Head of caudate nucleus (tissue), 42 donors: ENCODE measurements around the gene TWNK.

Source experiments
- DNase-seq, 42 donors: peaks; one replicate each; pipeline versions ENCODE4 v3.0.0 to v3.0.0-alpha.2; 2020 to 2021; ENCODE audit warnings: mixed read lengths in 7 of 42
- intact Hi-C: fragments of 100-400 bp; cut with DNase I; formaldehyde crosslinking; loops from one replicate; pipeline ENCODE4 v1.15.0; 2022

TWNK gene

DNA sequence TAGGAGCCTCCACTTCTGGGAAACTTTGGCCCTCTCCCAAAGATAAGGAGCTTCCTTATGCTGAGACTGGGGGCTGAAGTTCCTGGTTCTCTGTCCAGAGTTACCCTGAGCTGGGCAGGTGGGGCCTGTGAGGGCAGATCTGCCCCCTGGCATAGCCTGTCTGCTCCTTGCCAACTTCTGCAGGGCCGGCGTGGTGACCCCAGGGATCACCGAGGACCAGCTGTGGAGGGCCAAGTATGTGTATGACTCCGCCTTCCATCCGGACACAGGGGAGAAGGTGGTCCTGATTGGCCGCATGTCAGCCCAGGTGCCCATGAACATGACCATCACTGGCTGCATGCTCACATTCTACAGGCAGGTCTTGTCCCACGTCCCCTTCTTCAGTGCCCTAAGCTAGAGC is 48.0 kb downstream of the TWNK start:
- no peak for DNase-seq
- intact Hi-C loops, result no loop called here

DNA sequence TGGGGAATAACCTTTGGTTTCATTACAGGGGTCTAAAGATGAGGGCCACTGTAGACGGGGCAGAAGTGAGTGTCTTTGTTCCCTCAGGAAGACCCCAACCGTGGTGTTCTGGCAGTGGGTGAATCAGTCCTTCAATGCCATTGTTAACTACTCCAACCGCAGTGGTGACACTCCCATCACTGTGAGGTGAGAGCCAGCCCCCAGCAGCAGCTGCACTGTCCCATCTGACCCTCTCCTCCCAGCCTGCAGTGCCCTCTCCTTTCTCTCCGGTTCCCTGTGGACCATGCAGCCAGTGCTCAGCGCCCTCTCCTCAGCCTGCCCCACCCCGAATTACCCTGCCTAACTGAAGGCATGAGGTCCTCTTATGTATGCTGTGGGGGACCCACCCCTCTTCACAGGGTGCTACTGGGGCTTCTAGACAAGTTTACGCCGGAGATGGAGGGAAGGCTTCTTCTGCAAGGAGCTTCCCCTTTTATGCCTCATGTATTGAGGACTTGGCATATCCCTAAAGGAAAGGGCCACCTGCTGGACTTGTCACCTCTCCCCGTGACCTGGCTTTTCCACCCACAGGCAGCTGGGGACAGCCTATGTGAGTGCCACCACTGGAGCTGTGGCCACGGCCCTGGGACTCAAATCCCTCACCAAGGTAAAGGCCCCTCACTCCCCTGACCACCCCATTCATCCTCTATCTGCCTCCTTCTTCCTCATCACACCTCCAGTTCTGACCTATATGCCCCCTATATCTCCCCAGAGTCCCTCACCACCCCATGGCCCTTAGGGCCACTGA is 48.8 kb downstream of the TWNK start:
- DNase-seq, result no peak
- intact Hi-C loops, result no loop called here

DNA sequence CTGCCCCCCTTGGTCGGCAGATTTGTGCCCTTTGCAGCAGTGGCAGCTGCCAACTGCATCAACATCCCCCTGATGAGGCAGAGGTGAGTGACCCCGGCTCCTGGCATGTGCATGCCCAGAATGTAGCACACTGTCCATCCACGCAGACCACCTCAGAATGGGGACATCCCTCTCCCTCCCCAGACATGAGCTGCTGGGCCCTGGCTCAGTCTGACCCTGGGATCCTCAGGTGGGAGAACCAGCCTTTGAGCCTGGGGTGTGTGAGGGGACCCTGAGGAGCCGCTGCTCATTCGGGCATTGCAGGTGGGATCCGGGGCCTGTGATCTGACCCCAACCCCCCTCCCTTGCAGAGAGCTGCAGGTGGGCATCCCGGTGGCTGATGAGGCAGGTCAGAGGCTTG is 49.4 kb downstream of the TWNK start:
- intact Hi-C loops, result no loop called here
- no peak for DNase-seq

DNA sequence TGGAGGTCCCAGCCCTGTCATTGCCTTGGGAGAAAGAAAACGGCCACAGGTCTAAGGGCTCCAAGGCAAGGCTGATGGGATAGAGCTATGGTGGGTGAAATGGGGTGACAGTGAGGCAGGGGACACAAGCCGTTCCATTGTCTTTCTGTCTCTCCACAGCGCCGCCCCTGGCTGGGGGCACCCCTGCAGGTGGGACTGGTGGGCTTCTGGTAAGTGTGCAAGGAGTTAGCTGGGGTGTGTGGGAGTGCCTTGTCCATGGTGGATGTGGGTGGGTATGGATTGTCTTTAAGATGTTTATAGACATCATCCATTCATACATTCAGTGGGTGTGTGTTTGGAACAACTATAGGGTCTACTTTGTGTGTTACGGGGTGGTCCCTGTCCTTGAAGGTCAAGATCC is 51.1 kb downstream of the TWNK start:
- intact Hi-C loops, result no loop called here

DNA sequence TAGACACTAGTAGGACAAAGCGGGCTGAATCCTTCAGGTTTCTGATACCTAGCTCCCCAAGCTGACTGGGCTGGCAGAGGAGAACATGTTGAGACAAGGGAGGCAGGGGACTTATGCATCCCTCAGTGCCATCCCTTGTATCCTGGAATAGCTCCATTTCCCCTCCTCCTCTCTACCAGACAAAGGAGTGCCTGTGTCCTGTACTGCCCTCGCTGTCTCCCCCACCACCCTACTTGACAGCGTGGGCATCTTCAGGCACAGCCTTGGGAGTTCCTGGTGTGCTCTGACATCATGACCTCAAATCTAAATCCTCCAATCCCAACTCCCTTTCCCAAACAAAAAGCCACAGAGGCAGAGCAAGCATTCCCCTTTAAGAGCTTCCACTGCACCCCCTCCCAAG is 52.7 kb downstream of the TWNK start:
- peak in 3 of 42 donors; percentile 35 to 43 (median 37) for DNase-seq

More for the DNA sequence above, 51.1 kb downstream of the TWNK start:
- no peak for DNase-seq

DNA sequence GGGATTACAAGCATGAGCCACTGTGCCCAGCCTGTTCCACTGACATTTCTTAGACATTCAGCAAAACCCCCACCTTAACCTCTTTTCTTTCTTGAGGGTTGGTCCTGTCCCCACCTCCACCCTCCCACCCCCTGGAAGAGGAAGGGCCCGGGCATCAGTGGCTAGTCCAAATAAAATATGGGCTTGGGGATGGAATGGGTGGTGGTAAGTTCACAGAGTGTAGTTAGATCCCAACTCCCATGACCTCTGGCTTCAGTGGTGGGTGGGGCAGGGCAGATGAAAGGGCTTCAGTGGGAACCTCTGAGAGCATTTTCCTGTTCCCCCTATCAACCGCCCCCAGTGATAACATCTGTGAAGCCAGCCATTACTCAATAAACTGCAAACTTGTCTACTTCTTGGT is 53.5 kb downstream of the TWNK start:
- DNase-seq, result no peak
- intact Hi-C loops, result no loop called here

More for the DNA sequence above, 52.7 kb downstream of the TWNK start:
- intact Hi-C loops, result no loop called here

DNA sequence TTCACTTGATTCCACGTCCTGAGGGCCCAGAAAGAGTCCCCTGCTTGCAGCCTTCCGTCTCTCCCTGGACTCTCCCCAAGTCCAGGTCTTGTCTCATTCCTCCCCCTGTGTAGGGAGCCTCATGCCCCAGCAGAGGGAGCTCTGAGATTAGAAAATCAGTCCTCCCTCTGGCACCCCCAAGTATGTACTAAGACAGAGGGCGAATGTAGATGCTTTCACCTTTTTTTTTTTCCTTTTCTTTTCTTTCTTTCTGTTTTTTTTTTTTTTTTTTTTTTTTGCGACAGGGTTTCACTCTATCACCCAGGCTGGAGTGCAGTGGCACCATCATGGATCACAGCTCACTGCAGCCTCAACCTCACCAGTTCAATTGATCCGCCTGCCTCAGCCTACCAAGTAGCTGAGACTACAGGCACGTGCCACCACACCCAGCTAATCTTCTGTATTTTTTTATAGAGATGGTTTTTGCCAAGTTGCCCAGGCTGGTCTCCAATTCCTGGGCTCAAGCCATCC is 54.0 kb downstream of the TWNK start:
- intact Hi-C loops, result no loop called here

DNA sequence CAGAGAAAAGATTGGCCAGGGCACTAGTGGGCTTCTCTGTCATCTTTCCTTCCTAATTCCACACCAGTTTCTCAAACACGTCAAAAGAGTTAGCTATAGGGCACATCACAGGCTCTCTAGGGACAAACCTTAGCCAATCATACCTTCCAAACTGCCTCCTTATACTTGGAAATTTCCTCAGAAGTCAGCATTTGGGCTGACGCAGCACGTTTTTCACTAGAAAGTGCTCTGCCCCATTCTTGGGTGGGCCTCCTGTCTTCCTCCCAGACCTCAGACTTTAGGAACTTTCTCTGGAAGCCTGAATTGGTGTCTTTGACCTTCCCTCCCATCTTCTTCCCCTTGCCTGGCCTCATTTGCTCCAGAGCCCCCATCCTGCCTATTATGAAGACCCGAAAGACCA is 54.8 kb downstream of the TWNK start:
- intact Hi-C loops, result no loop called here

More for the DNA sequence above, 54.0 kb downstream of the TWNK start:
- DNase-seq, result peak; percentile 65 to 94 (median 86)

DNA sequence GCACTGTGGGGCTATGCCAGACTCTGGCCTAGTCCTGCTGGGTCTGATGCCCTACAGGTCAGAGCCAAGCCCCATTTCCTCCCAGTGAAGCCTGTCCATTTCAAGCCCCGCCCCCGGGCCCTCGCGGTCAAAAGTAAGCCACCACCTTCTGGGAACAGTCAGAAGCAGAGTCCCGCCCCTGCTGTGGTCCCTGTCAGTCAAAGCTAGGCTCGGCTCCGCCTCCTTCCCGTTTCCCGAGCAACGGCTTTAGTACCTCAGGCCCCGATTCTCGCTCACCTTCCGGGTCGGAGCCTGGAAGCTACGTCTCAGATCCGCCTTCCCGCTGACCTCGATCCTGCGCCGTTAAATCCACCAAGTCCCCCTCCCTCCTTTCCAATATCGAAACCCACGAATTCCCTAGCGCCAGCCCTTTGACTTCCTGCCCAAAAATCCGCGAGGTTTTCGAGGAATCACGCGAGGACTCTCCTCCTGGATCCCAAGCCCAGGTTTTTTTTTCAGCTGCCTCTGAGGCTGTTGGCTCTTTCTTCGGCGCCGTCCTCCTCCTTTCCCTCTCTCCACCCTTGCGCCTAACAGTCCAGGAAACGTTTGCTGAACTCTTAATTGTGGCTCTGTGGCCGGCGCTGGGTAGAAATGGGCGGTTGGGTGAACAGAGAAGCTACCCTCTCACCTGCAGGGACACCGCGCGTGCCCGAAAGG is 55.5 kb downstream of the TWNK start:
- intact Hi-C loops, result no loop called here
- DNase-seq, result peak; percentile 72 to 97 (median 90)

More for the DNA sequence above, 54.8 kb downstream of the TWNK start:
- no peak for DNase-seq

DNA sequence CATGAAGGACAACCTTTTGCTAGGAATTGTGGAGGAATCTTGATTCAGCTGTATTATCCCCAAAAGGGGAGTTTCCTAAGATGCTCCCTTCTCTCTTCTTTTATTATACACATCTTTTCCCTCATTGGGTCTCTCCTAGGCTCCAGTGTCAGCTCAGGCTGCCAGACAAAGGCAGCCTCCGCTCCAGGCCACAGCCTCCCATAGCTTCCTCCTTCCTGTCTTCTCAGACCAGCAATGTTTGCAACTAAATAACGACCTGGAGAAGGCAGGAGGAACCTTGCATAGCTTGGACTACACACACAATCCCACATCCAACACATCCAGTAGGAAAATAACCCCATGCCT is 56.0 kb downstream of the TWNK start:
- no peak for DNase-seq
- intact Hi-C loops, result no loop called here
